Type B pancreatic cell (in vitro differentiated cells): Measurements from ENCODE around the gene AP4B1. TPM values are rescaled to one million over a fixed set of nuclear protein-coding genes. Genes with fewer than 3 reads are reported as not detected.

Experiments
- DNase-seq: peaks from one replicate; pipeline ENCODE4 v3.0.0; 2021; ENCODE audit warnings: mixed read lengths; ENCODE audit not compliant: unreplicated experiment; ENCODE audit errors: extremely low spot score
- H3K27ac Mint-ChIP-seq: 2 replicates; pipeline ENCODE4 v1.8.0; 2021; ENCODE audit warnings: mild to moderate bottlenecking, mixed read lengths
- H3K27me3 Mint-ChIP-seq: 2 replicates; pipeline ENCODE4 v1.8.0; 2021; ENCODE audit warnings: mixed read lengths
- H3K36me3 Mint-ChIP-seq: 2 replicates; pipeline ENCODE4 v1.8.0; 2021; ENCODE audit warnings: mixed read lengths
- H3K4me1 Mint-ChIP-seq: one replicate; pipeline ENCODE4 v1.8.0; 2021; ENCODE audit warnings: mixed read lengths; ENCODE audit not compliant: unreplicated experiment
- H3K4me3 Mint-ChIP-seq: 2 replicates; pipeline ENCODE4 v1.8.0; 2021; ENCODE audit warnings: mild to moderate bottlenecking, mixed read lengths
- H3K9me3 Mint-ChIP-seq: 2 replicates; pipeline ENCODE4 v1.8.0; 2021; ENCODE audit warnings: mixed read lengths
- CTCF ChIP-seq: fragments of 200-600 bp; sonication (generic); conservative IDR thresholded peaks from 2 replicates; pipeline ENCODE4 v1.5.0; 2021; ENCODE audit warnings: antibody characterized with exemption, mild to moderate bottlenecking
- total RNA-seq: library from RNA; stranded (reverse); gene quantifications from 2 replicates; pipeline ENCODE4 v1.2.1, GENCODE V29; 2021; ENCODE audit warnings: low replicate concordance

Gene AP4B1
- total RNA-seq, 1 donor from 2014 or later = 22.4 TPM

DNA sequence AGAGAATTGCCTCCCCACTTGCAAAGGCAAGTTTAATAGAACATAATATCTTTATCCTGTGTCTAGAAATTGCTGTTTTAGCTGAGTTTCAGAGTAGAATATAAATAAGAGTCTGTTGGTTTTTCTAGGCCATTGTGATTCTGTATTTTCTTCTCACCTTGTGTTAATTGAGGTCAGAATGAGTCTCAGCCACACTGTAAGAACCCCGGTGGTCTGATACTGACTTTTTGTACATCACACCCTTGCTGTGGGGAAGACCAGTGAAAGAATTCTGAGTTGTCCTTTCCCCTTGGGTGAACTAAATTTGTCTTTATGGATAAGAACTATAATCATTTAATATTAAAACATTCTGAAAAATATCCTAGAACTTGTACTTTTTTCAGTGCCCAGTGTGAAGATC is 31.4 kb upstream of the AP4B1 start:
- DNase-seq = no peak
- H3K4me1 Mint-ChIP-seq = peaks cover 42% of the 10 kb centered on the region
- no peak for TF ChIP-seq CTCF
- no peaks in the 10 kb centered on the region for H3K9me3 Mint-ChIP-seq
- H3K36me3 Mint-ChIP-seq = peaks cover 6% of the 10 kb centered on the region
- no peak overlapping the region for H3K27ac Mint-ChIP-seq
- no peaks in the 10 kb centered on the region for H3K27me3 Mint-ChIP-seq
- no peak overlapping the region for H3K4me3 Mint-ChIP-seq

DNA sequence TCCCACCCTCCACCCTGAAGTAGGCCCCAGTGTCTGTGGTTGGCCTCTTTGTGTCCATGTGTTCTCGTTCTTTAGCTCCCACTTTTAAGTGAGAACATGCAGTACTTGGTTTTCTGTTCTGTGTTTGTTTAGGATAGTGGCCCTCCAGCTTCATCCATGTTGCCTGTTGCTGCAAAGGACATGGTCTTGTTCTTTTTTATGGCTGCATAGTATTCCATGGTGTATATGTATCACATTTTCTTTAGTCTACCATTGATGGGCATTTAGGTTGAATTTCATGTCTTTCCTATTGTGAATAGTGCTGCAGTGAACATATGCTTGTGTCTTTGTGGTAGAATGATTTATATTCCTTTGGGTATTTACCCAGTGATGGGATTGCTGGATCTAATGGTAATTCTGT is 30.6 kb upstream of the AP4B1 start:
- no peak for DNase-seq
- no peak for TF ChIP-seq CTCF
- H3K27ac Mint-ChIP-seq = no peak overlapping the region
- H3K36me3 Mint-ChIP-seq = no peaks in the 10 kb centered on the region
- H3K27me3 Mint-ChIP-seq = no peaks in the 10 kb centered on the region
- peaks cover 45% of the 10 kb centered on the region for H3K4me1 Mint-ChIP-seq
- no peak overlapping the region for H3K4me3 Mint-ChIP-seq
- H3K9me3 Mint-ChIP-seq = no peaks in the 10 kb centered on the region

- no peaks in the 10 kb centered on the region for H3K27me3 Mint-ChIP-seq
- no peak overlapping the region for H3K27ac Mint-ChIP-seq
- no peaks in the 10 kb centered on the region for H3K9me3 Mint-ChIP-seq
- no peak overlapping the region for H3K4me3 Mint-ChIP-seq
- no peak for DNase-seq
- no peak for TF ChIP-seq CTCF
- H3K4me1 Mint-ChIP-seq = peaks cover 45% of the 10 kb centered on the region
- no peaks in the 10 kb centered on the region for H3K36me3 Mint-ChIP-seq
These were observed 30.0 kb upstream of the AP4B1 start for GRCh38 chr1:113934511-113935055.

DNA sequence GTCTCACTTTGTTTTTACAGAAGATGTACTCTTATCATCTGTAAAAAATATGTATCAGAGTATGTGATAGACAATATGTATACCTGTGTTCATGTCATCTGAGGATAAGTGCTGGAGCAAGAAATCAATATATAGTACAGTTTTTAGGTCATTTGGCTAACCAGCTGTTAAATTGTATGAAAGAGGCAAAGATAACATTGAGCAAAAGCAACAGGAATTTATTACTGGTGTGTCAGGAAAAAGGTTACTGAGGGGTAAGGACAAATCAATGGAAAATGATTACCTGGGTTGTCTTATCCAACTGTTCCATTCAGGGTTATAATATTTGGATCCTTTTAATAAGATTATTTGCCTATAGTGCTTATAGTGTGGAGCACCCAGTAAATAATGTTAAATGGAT is 29.4 kb upstream of the AP4B1 start:
- TF ChIP-seq CTCF = no peak
- H3K27ac Mint-ChIP-seq = peak overlapping the region; percentile 2
- no peaks in the 10 kb centered on the region for H3K27me3 Mint-ChIP-seq
- no peaks in the 10 kb centered on the region for H3K9me3 Mint-ChIP-seq
- peak overlapping the region; percentile 46 for H3K4me3 Mint-ChIP-seq
- no peaks in the 10 kb centered on the region for H3K36me3 Mint-ChIP-seq
- peaks cover 46% of the 10 kb centered on the region for H3K4me1 Mint-ChIP-seq
- DNase-seq = no peak

GRCh38 chr1:113931451-113931851 is 26.9 kb upstream of the AP4B1 start:
- Mint-ChIP-seq H3K9me3 (no peaks in the 10 kb centered on the region), H3K4me3 (peak overlapping the region; percentile 97), H3K27me3 (no peaks in the 10 kb centered on the region), H3K36me3 (no peaks in the 10 kb centered on the region), H3K4me1 (peaks cover 42% of the 10 kb centered on the region), H3K27ac (peak overlapping the region; percentile 98)
- DNase-seq = no peak
- TF ChIP-seq CTCF = no peak
